GM21423 (cell line): ENCODE results near the gene PGK1.
"Not testable (repeated sequence)": the region's sequence is repeated elsewhere in the genome, so short reads cannot be mapped to it uniquely, and the experiment has no call there.

ENCODE experiments used
- ATAC-seq: cut with Tn5 transposase; IDR thresholded peaks from one replicate; pipeline ENCODE4 v1.9.1; 2021; ENCODE audit warnings: mild to moderate bottlenecking, moderate library complexity; ENCODE audit not compliant: unreplicated experiment

The PGK1 gene

GRCh38 chrX:78111140-78111931, 7.3 kb downstream of the PGK1 start:
- ATAC-seq = no peak

GRCh38 chrX:78116365-78116764, 12.3 kb downstream of the PGK1 start:
- ATAC-seq = no peak

- ATAC-seq = no peak
Observed at GRCh38 chrX:78116766-78117165, 12.7 kb downstream of the PGK1 start.

- ATAC-seq = no peak
Observed at GRCh38 chrX:78118628-78119027, 14.6 kb downstream of the PGK1 start.

- no peak for ATAC-seq
Observed at GRCh38 chrX:78119521-78120227, 15.6 kb downstream of the PGK1 start.

- ATAC-seq = no peak
Observed at GRCh38 chrX:78123190-78123589, 19.1 kb downstream of the PGK1 start.

- no peak for ATAC-seq
Observed at GRCh38 chrX:78124307-78124706, 20.3 kb downstream of the PGK1 start.

- no peak for ATAC-seq
Observed at GRCh38 chrX:78125148-78125547, 21.1 kb downstream of the PGK1 start.

- not testable (repeated sequence) for ATAC-seq
Observed at GRCh38 chrX:78125781-78126180, 21.7 kb downstream of the PGK1 start.

- no peak for ATAC-seq
Observed at GRCh38 chrX:78129714-78130113, 25.7 kb downstream of the PGK1 start.

- ATAC-seq = no peak
Observed at GRCh38 chrX:78130396-78130795, 26.3 kb downstream of the PGK1 start.

GRCh38 chrX:78131117-78131516, 27.1 kb downstream of the PGK1 start:
- no peak for ATAC-seq

GRCh38 chrX:78133238-78133960, 29.4 kb downstream of the PGK1 start:
- no peak for ATAC-seq

- ATAC-seq = peak; percentile 96
Observed at GRCh38 chrX:78139160-78140123, 35.4 kb downstream of the PGK1 start, which contains the start of gene TAF9B. TSS of gene TAF9B (minus strand) at chrX:78139650. CDS start at chrX:78139611, 39 bp downstream.

GRCh38 chrX:78140206-78140605, 36.2 kb downstream of the PGK1 start:
- ATAC-seq = no peak

- ATAC-seq = not testable (repeated sequence)
Observed at GRCh38 chrX:78147002-78147540, 43.0 kb downstream of the PGK1 start.

- ATAC-seq = not testable (repeated sequence)
Observed at GRCh38 chrX:78157373-78157772, 53.3 kb downstream of the PGK1 start.

- ATAC-seq = not testable (repeated sequence)
Observed at GRCh38 chrX:78157846-78158245, 53.8 kb downstream of the PGK1 start.

- not testable (repeated sequence) for ATAC-seq
Observed at GRCh38 chrX:78160711-78161110, 56.7 kb downstream of the PGK1 start.

- not testable (repeated sequence) for ATAC-seq
Observed at GRCh38 chrX:78163175-78163574, 59.1 kb downstream of the PGK1 start.
